GM12878 (cell line): ENCODE results near the gene SORL1.

Experiments
- CREB1 ChIP-seq: IDR thresholded peaks from 2 replicates; pipeline ENCODE4 v1.6.1; 2012; ENCODE audit warnings: low read depth, mild to moderate bottlenecking, inconsistent platforms
- EED ChIP-seq: sonication (generic); IDR thresholded peaks from 2 replicates; pipeline ENCODE4 v1.6.1; 2016; ENCODE audit warnings: antibody characterized with exemption, low read depth
- EZH2 ChIP-seq: IDR thresholded peaks from 2 replicates; pipeline ENCODE4 v1.6.1; 2012; ENCODE audit warnings: low read depth, mild to moderate bottlenecking, control low read depth, inconsistent platforms, low read length, borderline replicate concordance; ENCODE audit not compliant: control insufficient read depth
- IRF4 ChIP-seq: IDR thresholded peaks from 2 replicates; pipeline ENCODE4 v1.6.1; 2011; ENCODE audit warnings: low read depth, low read length
- MXI1 ChIP-seq: fragments of 150-350 bp; IDR thresholded peaks from 2 replicates; pipeline ENCODE4 v1.6.1; 2011; ENCODE audit warnings: low read depth, mild to moderate bottlenecking, inconsistent platforms, low read length, improper control_type of control experiment
- NFIC ChIP-seq: IDR thresholded peaks from 2 replicates; pipeline ENCODE4 v1.6.1; 2012; ENCODE audit warnings: low read depth, mild to moderate bottlenecking, inconsistent platforms, low read length, moderate library complexity
- NFYB ChIP-seq: IDR thresholded peaks from 2 replicates; pipeline ENCODE4 v1.6.1; 2011; ENCODE audit warnings: low read depth, mild to moderate bottlenecking, low read length, improper control_type of control experiment, moderate library complexity; ENCODE audit not compliant: insufficient read depth
- SMARCA5 ChIP-seq: fragments of 450-650 bp; IDR thresholded peaks from 2 replicates; pipeline ENCODE4 v1.6.1; 2017; ENCODE audit warnings: mild to moderate bottlenecking
- TF ChIP-seq, protein P1 (sequence below), 3 experiments: IDR thresholded peaks in 2 of 3; conservative IDR thresholded peaks in 1 of 3; 2 replicates each; pipeline ENCODE4 v1.5.1; 2011; ENCODE audit warnings: low read depth in 3 of 3, low read length in 3 of 3, mild to moderate bottlenecking in 3 of 3, control low read depth in 2 of 3, moderate library complexity in 2 of 3, inconsistent platforms in 1 of 3, mixed read lengths in 1 of 3; ENCODE audit not compliant: control insufficient read depth in 2 of 3, insufficient read depth in 1 of 3; ENCODE audit errors: extremely low read depth in 1 of 3

DNA sequence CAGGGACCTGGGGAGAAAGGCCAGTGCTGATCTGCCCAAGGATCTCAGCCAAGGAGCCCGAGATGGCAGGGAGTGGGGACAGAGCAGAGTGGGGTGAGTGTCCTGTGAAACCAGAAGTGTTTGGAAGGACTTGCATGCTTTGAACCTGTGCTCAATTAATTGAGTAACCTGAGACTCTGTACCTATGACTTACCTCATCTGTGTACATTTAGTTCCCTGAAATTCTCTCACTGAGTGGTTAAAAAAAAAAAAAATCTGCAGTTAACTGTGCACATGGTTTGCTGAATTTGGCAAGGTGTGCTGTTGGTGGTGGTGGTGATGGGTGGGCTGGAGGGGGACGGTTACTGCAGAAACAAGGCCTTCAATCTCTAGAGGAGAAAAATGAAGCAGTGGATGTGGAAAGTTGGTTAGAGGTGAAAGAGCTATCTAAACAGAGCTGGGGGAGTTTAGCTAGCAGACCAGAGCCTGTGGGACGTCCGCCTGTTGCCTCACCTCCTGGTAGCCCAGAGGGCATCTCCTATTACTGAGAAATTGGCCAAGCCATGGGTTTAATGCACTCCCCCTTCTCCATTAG is 8.9 kb downstream of the SORL1 start:
- no peak for TF ChIP-seq EZH2
- TF ChIP-seq SMARCA5 = no peak
- TF ChIP-seq, protein P1, sequence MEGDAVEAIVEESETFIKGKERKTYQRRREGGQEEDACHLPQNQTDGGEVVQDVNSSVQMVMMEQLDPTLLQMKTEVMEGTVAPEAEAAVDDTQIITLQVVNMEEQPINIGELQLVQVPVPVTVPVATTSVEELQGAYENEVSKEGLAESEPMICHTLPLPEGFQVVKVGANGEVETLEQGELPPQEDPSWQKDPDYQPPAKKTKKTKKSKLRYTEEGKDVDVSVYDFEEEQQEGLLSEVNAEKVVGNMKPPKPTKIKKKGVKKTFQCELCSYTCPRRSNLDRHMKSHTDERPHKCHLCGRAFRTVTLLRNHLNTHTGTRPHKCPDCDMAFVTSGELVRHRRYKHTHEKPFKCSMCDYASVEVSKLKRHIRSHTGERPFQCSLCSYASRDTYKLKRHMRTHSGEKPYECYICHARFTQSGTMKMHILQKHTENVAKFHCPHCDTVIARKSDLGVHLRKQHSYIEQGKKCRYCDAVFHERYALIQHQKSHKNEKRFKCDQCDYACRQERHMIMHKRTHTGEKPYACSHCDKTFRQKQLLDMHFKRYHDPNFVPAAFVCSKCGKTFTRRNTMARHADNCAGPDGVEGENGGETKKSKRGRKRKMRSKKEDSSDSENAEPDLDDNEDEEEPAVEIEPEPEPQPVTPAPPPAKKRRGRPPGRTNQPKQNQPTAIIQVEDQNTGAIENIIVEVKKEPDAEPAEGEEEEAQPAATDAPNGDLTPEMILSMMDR (IDR thresholded peaks at IDR 0.05 in 2 of 3, conservative IDR thresholded peaks at IDR 0.05 in 1 of 3; ENCODE audit: control insufficient read depth in 2 of 3, extremely low read depth in 1 of 3, insufficient read depth in 1 of 3, low read depth in 3 of 3, low read length in 3 of 3) = no peak
- TF ChIP-seq EED = no peak
- no peak for TF ChIP-seq CREB1
- no peak for TF ChIP-seq IRF4
- no peak for TF ChIP-seq NFIC
- no peak for TF ChIP-seq NFYB
- no peak for TF ChIP-seq MXI1
